HEK293T (cell line): ENCODE results near the gene RNH1.

Experiments
- ARNT ChIP-seq: fragments of 450-650 bp; IDR thresholded peaks from 2 replicates; pipeline ENCODE4 v1.6.1; 2017; ENCODE audit warnings: mild to moderate bottlenecking
- CTBP1 ChIP-seq: fragments of 450-650 bp; IDR thresholded peaks from 2 replicates; pipeline ENCODE4 v1.6.1; 2016; ENCODE audit warnings: borderline replicate concordance
- ELF4 ChIP-seq: fragments of 450-650 bp; IDR thresholded peaks from 2 replicates; pipeline ENCODE4 v1.6.1; 2017; ENCODE audit warnings: antibody characterized with exemption
- FOXK2 ChIP-seq: fragments of 450-650 bp; IDR thresholded peaks from 2 replicates; pipeline ENCODE4 v1.6.1; 2016; ENCODE audit warnings: mild to moderate bottlenecking
- FOXM1 ChIP-seq: fragments of 450-650 bp; IDR thresholded peaks from 2 replicates; pipeline ENCODE4 v1.6.1; 2017; ENCODE audit warnings: mild to moderate bottlenecking, borderline replicate concordance
- HDGF ChIP-seq: fragments of 450-650 bp; IDR thresholded peaks from 2 replicates; pipeline ENCODE4 v1.6.1; 2017; ENCODE audit warnings: antibody characterized with exemption, borderline replicate concordance
- L3MBTL2 ChIP-seq: fragments of 450-650 bp; conservative IDR thresholded peaks from 2 replicates; pipeline ENCODE4 v1.6.1; 2016; ENCODE audit warnings: mild to moderate bottlenecking
- SP1 ChIP-seq: fragments of 450-650 bp; IDR thresholded peaks from 2 replicates; pipeline ENCODE4 v1.6.1; 2017
- SUZ12 ChIP-seq: fragments of 450-650 bp; IDR thresholded peaks from 2 replicates; pipeline ENCODE4 v1.6.1; 2016; ENCODE audit warnings: mild to moderate bottlenecking
- TARDBP ChIP-seq: fragments of 450-650 bp; IDR thresholded peaks from 2 replicates; pipeline ENCODE4 v1.6.1; 2016
- TF ChIP-seq, protein P1 (sequence below): fragments of 450-650 bp; IDR thresholded peaks from 2 replicates; pipeline ENCODE4 v1.6.1; 2016

DNA sequence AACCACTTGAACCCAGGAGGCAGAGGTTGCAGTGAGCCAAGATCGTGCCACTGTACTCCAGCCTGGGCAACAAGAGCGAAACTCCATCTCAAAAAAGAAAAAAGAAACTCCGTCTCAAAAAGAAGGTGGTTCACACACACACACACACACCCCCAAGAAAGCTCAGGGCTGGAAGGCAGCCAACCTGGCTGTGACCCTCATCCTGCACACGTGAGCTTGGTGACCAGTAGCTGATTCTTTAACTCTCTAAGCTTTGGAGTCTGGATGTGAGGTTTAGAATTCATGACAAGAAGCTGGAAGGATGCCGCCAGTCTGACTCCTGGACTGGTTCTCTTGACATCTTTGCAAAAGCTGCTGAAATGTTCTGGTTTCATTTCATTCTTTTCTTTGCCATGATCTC lies 1.9 kb upstream of the RNH1 start:
- no peak for TF ChIP-seq ARNT
- no peak for TF ChIP-seq ELF4
- TF ChIP-seq, protein P1, sequence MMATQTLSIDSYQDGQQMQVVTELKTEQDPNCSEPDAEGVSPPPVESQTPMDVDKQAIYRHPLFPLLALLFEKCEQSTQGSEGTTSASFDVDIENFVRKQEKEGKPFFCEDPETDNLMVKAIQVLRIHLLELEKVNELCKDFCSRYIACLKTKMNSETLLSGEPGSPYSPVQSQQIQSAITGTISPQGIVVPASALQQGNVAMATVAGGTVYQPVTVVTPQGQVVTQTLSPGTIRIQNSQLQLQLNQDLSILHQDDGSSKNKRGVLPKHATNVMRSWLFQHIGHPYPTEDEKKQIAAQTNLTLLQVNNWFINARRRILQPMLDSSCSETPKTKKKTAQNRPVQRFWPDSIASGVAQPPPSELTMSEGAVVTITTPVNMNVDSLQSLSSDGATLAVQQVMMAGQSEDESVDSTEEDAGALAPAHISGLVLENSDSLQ, result no peak
- no peak for TF ChIP-seq FOXK2
- no peak for TF ChIP-seq SP1
- TF ChIP-seq L3MBTL2, result no peak
- TF ChIP-seq SUZ12, result no peak
- TF ChIP-seq CTBP1, result no peak
- no peak for TF ChIP-seq TARDBP
- no peak for TF ChIP-seq FOXM1
- no peak for TF ChIP-seq HDGF
